Measurements from ENCODE around the gene C6orf132.
"Not testable (repeated sequence)": the region's sequence is repeated elsewhere in the genome, so short reads cannot be mapped to it uniquely, and the experiment has no call there.

C6orf132 gene

DNA sequence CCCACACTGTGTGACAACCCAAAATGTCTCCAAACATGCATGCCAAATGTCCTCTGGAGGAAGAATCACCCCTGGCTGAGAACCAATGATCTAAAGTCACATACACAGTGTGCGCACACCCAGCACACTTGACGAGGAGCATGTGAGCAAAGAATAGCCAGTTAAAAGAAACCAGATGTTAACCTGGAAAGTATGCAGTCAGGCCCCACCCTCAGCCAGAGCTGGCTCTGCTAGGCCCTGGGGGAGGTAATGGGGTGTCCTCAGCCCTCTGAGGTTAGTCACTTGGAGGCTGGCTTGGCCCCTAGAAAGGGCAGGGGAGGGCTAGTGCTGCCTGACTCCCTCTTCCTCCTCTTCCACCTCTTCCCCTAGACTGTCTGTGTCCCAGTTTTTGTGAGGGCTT lies 15.6 kb upstream of the C6orf132 start:
- no peak for DNase-seq
- Histone ChIP-seq H3K36me3 (no peaks in the 10 kb centered on the region), H3K27me3 (ENCODE audit: insufficient read depth, low read depth, severe bottlenecking) (no peaks in the 10 kb centered on the region), H3K4me3 (ENCODE audit: low read depth, low read length) (no peak overlapping the region), H3K9me3 (ENCODE audit: severe bottlenecking) (no peaks in the 10 kb centered on the region), H3K27ac (peak overlapping the region; percentile 4; the same call in 1 of the 2 replicates)
- TF ChIP-seq, protein P1, sequence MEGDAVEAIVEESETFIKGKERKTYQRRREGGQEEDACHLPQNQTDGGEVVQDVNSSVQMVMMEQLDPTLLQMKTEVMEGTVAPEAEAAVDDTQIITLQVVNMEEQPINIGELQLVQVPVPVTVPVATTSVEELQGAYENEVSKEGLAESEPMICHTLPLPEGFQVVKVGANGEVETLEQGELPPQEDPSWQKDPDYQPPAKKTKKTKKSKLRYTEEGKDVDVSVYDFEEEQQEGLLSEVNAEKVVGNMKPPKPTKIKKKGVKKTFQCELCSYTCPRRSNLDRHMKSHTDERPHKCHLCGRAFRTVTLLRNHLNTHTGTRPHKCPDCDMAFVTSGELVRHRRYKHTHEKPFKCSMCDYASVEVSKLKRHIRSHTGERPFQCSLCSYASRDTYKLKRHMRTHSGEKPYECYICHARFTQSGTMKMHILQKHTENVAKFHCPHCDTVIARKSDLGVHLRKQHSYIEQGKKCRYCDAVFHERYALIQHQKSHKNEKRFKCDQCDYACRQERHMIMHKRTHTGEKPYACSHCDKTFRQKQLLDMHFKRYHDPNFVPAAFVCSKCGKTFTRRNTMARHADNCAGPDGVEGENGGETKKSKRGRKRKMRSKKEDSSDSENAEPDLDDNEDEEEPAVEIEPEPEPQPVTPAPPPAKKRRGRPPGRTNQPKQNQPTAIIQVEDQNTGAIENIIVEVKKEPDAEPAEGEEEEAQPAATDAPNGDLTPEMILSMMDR (IDR thresholded peaks at IDR 0.05; ENCODE audit: low read depth, low read length): no peak

DNA sequence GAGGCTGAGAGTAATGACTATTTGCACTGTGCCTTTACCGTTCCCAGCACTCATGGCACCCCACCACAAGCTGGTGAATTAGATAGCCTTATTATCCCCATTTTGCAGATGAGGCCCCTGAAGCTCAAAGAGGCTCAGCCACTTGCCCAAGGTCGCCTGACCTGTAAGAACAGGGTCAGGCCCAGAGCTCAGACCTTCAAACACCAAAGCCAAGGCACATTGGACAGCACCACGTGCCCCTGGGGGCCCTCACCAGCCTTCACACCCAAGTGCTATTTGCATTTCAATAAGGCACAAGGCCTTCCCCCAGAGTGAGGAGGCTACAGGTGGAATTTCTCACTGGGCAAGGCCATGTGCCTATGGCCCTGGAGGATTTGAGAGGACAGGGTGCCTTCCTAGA lies 14.2 kb upstream of the C6orf132 start:
- DNase-seq: no peak
- H3K27ac ChIP-seq: no peak overlapping the region
- H3K9me3 ChIP-seq (ENCODE audit: severe bottlenecking): no peaks in the 10 kb centered on the region
- H3K4me3 ChIP-seq (ENCODE audit: low read depth, low read length): no peak overlapping the region
- no peaks in the 10 kb centered on the region for H3K27me3 ChIP-seq (ENCODE audit: insufficient read depth, low read depth, severe bottlenecking)
- TF ChIP-seq, protein P1 (IDR thresholded peaks at IDR 0.05; ENCODE audit: low read depth, low read length): no peak
- no peaks in the 10 kb centered on the region for H3K36me3 ChIP-seq

DNA sequence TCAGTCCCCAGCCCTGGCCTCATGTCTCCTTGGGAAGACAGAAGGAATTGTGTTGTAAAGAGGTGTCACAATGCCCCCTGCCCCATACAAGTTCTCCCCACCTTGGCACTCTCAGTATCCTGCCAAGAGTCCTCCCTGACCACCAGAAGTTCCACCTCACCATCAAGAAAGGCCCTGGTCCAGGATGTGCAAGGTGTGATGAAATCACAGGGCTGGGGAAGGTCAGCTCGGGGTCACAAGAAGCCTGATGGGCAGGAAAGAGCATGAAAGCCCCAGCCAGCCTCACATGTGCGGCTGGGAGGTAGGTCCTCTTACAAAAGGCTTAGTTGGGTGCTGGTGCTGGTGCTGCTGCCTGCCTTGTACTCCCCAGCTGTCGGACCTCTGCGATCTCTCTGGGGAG lies 12.9 kb upstream of the C6orf132 start:
- TF ChIP-seq, protein P1 (IDR thresholded peaks at IDR 0.05; ENCODE audit: low read depth, low read length): no peak
- peak overlapping the region; percentile 44 for H3K27ac ChIP-seq

DNA sequence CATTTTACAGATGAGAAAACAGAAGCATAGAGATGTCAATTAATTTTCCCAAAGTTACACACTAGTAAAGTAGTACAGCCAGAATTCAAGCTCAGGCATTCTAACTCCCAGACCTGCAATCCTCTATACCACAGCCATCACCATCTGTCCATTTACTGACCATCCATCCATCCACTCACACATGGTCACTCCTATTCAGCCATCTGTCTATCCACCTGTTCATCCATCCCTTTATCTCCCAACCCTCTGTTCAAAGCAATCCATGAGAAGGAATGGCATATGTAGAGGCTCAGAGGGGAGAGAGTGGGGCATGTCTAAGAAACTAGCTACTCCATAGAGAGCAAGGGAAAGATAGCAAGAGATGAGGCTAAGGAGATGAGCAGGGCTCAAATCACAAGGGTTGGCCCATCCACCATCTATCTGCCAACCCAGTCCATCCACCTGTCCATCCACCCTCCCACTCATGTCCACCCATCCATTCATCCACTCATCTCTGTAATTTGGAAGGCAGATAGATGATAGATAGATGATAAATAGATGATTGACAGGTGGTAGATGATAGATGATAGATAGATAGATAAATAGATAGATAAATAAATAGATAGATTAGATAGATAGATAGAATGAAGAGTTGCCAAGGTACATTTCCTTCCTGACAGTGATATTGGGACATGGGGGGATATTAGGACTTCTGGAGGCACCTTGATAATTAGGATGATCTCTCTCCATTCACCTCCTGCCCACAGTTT lies 12.2 kb upstream of the C6orf132 start:
- Histone ChIP-seq H3K36me3 (no peaks in the 10 kb centered on the region), H3K27me3 (ENCODE audit: insufficient read depth, low read depth, severe bottlenecking) (no peaks in the 10 kb centered on the region), H3K27ac (peak overlapping the region; percentile 44), H3K4me3 (ENCODE audit: low read depth, low read length) (no peak overlapping the region), H3K9me3 (ENCODE audit: severe bottlenecking) (no peaks in the 10 kb centered on the region)
- TF ChIP-seq, protein P1 (IDR thresholded peaks at IDR 0.05; ENCODE audit: low read depth, low read length): no peak
- peak; percentile 82 for DNase-seq

More for the DNA sequence above, 12.9 kb upstream of the C6orf132 start:
- Histone ChIP-seq H3K27me3 (ENCODE audit: insufficient read depth, low read depth, severe bottlenecking) (no peaks in the 10 kb centered on the region), H3K4me3 (ENCODE audit: low read depth, low read length) (no peak overlapping the region), H3K9me3 (ENCODE audit: severe bottlenecking) (no peaks in the 10 kb centered on the region), H3K36me3 (no peaks in the 10 kb centered on the region)
- DNase-seq: no peak

DNA sequence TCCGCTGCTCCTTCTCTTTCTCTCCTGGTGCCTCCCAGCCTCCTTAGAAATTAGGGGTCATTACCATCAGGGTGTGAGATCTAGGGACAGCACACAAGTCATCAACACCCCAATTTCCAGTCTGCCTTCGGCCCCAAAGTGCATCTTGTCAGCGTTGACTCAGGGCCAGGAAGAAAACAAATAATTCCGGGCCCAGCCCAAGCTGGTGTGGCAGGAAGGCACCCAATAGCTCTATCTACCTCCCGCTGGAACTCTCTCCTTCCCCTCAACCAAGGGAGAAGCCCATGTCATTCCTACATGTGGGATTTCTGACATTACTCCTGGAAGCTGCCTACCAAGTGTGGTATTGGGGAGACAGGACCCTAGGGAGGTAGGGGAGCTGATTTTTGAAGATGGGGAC lies 11.5 kb upstream of the C6orf132 start:
- no peaks in the 10 kb centered on the region for H3K27me3 ChIP-seq (ENCODE audit: insufficient read depth, low read depth, severe bottlenecking)
- H3K36me3 ChIP-seq: no peaks in the 10 kb centered on the region
- peak overlapping the region; percentile 10 for H3K27ac ChIP-seq
- TF ChIP-seq, protein P1 (IDR thresholded peaks at IDR 0.05; ENCODE audit: low read depth, low read length): no peak
- H3K9me3 ChIP-seq (ENCODE audit: severe bottlenecking): no peaks in the 10 kb centered on the region
- H3K4me3 ChIP-seq (ENCODE audit: low read depth, low read length): no peak overlapping the region
- DNase-seq: no peak

DNA sequence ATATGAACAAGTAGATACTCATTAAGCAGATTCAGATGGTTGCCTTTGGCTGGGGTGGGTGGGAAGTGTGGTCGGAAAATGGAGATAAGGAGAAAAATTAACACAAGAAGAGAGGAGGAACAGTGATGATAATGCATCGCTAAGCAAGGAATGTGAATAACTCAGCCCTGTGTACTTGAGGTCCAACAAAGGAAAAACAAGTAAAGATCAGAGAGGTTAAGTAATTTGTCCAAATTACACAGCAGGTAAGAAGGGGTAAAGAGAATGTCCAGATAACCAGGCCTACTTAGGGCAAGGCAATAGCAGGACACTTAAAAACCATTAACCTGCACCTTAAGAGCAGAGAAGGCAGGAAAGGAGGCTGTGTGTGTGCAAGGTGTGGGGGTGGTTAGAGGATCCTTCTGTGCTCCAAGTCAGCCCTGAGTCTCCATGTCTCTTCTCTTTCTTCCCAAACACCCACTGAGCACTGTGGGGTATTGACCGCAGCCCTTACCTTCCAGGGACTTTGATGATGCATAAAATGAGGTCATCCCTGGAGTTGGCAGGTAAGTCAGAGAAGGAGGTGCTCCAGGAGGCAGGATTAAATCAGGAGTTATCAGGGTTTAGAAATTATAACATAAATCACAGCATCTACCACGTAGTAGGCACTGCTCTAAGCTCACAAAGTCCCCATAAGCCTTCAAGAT lies 10.3 kb upstream of the C6orf132 start:
- not testable (repeated sequence) for H3K27ac ChIP-seq; H3K4me3 ChIP-seq (ENCODE audit: low read depth, low read length); H3K27me3 ChIP-seq (ENCODE audit: insufficient read depth, low read depth, severe bottlenecking); H3K36me3 ChIP-seq; H3K9me3 ChIP-seq (ENCODE audit: severe bottlenecking); DNase-seq

Data from WERI-Rb-1 (cell line).